HL-60/S4 (cell line): ENCODE data around the gene LSS.
"Not testable (repeated sequence)": the region's sequence is repeated elsewhere in the genome, so short reads cannot be mapped to it uniquely, and the experiment has no call there.

Experiments
- in situ Hi-C: fragments of 300-500 bp; cut with MboI; formaldehyde crosslinking; loops from 2 replicates; pipeline ENCODE4 v1.14.3; 2022; ENCODE audit warnings: low sequenced_read_pairs

LSS gene

GRCh38 chr21:46155514-46156377 lies 72.8 kb downstream of the LSS start, which contains the start of gene FTCD:
Gene FTCD (minus strand): TSS chr21:46155579. CDS start chr21:46155523, 56 bp downstream.
- in situ Hi-C loops = no loop called here

- in situ Hi-C loops = no loop called here
Observed at GRCh38 chr21:46154955-46155513, 73.5 kb downstream of the LSS start.

- in situ Hi-C loops = no loop called here
Observed at GRCh38 chr21:46154155-46154954, 74.2 kb downstream of the LSS start.

GRCh38 chr21:46153247-46154154 lies 75.1 kb downstream of the LSS start:
- in situ Hi-C loops = no loop called here

- in situ Hi-C loops = no loop called here
Observed at GRCh38 chr21:46152927-46153246, 75.7 kb downstream of the LSS start.

DNA sequence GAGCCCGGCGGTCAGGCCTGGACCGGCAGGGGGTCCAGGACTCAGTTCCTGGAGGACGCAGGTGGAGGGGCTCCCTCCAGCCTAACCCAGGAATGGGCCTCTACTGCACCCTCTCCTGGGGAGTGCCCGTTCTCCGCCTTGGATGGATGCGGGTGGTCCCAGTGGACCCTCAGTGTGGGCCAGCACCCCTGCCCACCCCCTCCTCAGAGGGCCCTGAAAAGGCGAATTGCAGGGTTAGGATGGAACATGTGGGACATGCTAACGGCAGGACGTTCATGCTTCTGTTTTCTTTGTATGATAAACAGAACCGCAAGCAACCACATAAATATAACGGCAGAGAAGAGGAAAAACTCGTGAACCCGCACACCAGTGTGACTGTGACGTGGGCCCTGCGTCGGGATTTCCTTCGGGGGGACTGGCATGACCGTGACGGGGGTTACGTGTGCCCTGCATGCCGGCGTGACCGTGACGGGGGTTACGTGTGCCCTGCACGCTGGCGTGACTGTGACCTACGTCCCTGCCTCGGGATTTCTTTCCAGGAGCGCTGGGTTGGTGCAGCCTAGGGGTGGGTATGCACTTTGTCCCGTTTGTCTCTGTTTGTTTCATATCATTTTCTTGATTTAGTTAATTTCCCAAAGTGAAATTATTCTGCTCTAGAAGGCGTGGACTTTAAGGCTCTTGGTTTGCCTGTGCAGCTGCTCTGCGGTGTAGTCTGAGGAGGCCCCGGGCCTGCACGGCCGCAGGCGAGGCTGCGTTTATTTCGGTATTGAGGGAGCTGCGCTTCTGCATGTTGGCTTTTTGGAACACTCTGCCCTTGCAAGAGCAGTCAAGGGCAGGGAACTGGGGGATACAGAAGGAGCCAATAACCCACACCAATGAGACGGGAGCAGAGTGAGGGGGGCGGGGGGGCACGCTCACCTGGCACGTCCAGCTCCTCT lies 76.3 kb downstream of the LSS start:
- in situ Hi-C loops = no loop called here

DNA sequence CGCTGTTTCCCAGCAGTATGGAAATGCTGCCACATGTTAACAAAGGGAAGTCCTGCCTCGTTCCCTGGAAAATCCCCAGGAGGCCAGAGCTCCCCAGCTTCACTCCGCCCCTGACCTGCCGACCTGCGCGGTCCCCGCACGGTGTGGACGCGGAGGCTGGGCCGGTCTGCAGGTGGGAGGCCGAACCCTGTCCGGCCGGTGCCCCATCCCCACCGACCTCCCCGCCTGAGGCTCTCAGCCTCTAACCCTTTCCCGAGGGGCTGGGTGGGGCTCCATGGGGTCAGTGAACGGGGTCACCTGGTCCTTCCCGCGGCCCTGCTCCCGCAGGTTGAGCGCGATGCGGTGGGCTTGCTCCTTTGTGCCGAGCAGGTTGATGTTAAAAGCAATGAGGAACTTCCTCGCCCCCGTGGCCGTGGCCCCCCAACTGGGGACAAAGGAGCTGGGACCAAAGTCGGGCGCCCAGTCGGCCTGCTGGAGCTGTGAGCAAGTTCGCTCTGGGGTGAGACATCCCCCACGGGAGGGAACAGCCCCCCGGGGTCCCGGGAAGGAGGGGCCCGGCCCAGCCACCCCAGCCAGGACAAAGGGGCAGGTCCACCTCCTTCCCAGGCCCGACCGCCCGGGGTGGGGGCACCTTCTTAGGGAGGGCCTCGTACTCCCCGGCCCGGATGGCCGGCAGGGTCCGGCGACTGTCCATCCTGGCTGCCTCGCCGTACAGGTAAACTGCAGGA lies 77.1 kb downstream of the LSS start:
- in situ Hi-C loops = no loop called here

GRCh38 chr21:46150491-46151121 lies 78.0 kb downstream of the LSS start:
- in situ Hi-C loops = no loop called here

- in situ Hi-C loops = no loop called here
Observed at GRCh38 chr21:46150073-46150472, 78.5 kb downstream of the LSS start.

GRCh38 chr21:46149205-46149901 lies 79.2 kb downstream of the LSS start:
- in situ Hi-C loops = no loop called here

GRCh38 chr21:46148106-46148505 lies 80.5 kb downstream of the LSS start:
- in situ Hi-C loops = no loop called here

- in situ Hi-C loops = not testable (repeated sequence)
Observed at GRCh38 chr21:46147429-46147828, 81.1 kb downstream of the LSS start.

- in situ Hi-C loops = no loop called here
Observed at GRCh38 chr21:46146856-46147255, 81.7 kb downstream of the LSS start.

- in situ Hi-C loops = no loop called here
Observed at GRCh38 chr21:46145840-46146691, 82.5 kb downstream of the LSS start.

DNA sequence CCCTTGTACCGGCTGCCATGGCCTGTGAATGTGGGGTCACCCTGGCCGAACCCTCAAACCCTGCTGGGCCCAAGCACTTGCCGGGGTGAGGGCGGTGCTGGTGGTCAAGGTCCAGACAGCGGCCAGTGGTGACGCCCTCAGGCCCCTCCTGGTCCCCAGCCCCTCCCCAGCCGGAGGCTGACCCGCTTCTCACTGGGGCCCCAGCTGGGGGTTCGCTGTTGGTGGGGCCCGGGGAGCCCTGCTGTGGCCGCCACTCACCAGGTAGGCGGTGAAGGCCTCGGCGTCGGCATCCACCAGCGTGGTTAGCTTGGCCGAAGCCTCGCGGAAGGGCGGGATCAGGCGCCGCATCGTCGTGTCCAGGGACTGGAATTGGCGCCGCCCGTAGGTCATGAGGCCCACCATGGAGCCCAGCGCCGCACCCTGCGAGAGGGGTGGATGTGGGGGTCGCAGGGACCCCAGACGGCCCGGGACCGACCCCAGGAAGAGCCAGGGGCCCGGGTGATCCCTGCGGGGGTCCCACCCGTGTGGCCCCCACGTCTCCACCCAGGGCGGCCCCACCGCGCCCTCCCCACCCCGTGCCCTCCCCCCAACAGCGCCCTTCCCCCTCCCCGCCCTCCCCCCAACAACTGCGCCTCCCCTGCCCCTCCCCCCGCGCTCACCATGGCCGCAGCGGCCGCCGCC lies 83.3 kb downstream of the LSS start:
- in situ Hi-C loops = no loop called here

GRCh38 chr21:46144464-46145070 lies 84.0 kb downstream of the LSS start:
- in situ Hi-C loops = no loop called here
